ENCODE results near the gene TMEM175. TPM values are rescaled to one million over a fixed set of nuclear protein-coding genes. Genes with fewer than 3 reads are reported as not detected.
A peak's percentile ranks its signal among the peaks of the same experiment; 100 is the strongest.

TMEM175 gene
- polyA plus RNA-seq, 1 of the 3 experiments (the other 2 are of a cell fraction): 54.2 TPM

DNA sequence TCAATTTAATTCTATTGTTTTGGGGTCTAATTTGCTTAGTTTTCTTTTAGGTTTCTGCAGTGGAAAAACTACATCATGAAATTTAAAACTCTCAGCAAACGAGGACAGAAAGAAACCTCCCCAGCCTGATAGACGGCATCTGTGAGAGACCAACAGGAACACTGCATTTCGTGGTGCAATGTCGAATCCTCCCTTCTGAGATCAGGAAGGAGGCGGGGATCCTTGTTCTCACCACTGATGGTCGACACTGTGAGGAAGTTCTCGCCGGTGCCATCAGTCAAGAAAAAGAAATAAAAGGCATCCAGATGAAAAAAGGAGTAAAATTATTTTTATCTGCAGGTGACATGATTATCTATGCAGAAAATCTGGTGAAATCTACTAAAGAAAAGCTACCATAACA is 16.7 kb upstream of the TMEM175 start:
- ChIA-PET POLR2A (no interaction called here), CTCF (no interaction called here)
- DNase-seq: no peak
- Histone ChIP-seq H3K79me2 (ENCODE audit: insufficient read depth) (peaks cover 62% of the 10 kb centered on the region), H3K27me3 (ENCODE audit: insufficient read depth) (no peaks in the 10 kb centered on the region), H3K4me2 (no peak overlapping the region), H3F3A (replicated peaks; ENCODE audit: insufficient read depth) (no peaks in the 10 kb centered on the region), H3K4me1 (ENCODE audit: control insufficient read depth in 1 of 2, insufficient read depth in 2 of 2, low read depth in 1 of 2, low read length in 1 of 2) (no peaks in the 10 kb centered on the region), H3K4me3 (ENCODE audit: low read depth in 2 of 2, low read length in 1 of 2) (no peak overlapping the region), H3K27ac (ENCODE audit: low read depth in 2 of 2, low read length in 1 of 2) (no peak overlapping the region), H3K9ac (no peak overlapping the region), H3K9me3 (no peaks in the 10 kb centered on the region), H2AFZ (ENCODE audit: low read depth) (no peak overlapping the region), H4K20me1 (ENCODE audit: insufficient read depth) (peaks cover 40% of the 10 kb centered on the region), H3K36me3 (replicated peaks in 1 of 2; ENCODE audit: control insufficient read depth in 1 of 2, insufficient read depth in 2 of 2, low read length in 1 of 2) (peaks cover 0 to 25% of the 10 kb centered on the region in 2 experiments), H3K9me2 (no peaks in the 10 kb centered on the region)
- no peak for TF ChIP-seq CHD2 (IDR thresholded peaks at IDR 0.05; ENCODE audit: low read length, partially characterized antibody)
- TF ChIP-seq, protein P1, sequence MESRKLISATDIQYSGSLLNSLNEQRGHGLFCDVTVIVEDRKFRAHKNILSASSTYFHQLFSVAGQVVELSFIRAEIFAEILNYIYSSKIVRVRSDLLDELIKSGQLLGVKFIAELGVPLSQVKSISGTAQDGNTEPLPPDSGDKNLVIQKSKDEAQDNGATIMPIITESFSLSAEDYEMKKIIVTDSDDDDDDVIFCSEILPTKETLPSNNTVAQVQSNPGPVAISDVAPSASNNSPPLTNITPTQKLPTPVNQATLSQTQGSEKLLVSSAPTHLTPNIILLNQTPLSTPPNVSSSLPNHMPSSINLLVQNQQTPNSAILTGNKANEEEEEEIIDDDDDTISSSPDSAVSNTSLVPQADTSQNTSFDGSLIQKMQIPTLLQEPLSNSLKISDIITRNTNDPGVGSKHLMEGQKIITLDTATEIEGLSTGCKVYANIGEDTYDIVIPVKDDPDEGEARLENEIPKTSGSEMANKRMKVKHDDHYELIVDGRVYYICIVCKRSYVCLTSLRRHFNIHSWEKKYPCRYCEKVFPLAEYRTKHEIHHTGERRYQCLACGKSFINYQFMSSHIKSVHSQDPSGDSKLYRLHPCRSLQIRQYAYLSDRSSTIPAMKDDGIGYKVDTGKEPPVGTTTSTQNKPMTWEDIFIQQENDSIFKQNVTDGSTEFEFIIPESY (IDR thresholded peaks at IDR 0.05; ENCODE audit: borderline replicate concordance, low read depth): no peak
- WGBS (ENCODE audit: low lambda C conversion rate): 89% methylated on average over 8 of the region's 8 CpGs

DNA sequence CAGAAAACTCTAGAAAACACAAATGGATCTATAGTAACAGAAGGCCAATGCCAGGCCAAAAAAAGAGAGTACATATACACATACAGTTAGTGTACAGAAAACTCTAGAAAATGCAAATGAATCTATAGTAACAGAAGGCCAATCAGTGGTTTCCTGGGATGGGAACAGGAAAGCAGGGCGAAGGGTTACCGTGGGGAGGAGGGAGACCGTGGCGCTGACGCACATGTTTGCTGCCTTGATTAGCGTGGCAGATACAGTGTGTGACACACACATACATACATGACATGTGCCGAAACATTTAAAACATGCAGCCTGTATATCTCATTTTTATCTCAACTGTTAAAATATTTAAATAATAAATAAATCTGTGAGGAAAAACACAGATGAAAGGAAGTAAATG is 14.8 kb upstream of the TMEM175 start:
- H3K9me3 ChIP-seq: no peaks in the 10 kb centered on the region
- H3K79me2 ChIP-seq (ENCODE audit: insufficient read depth): peaks cover 80% of the 10 kb centered on the region
- ChIA-PET CTCF (no interaction called here), POLR2A (no interaction called here)
- no peaks in the 10 kb centered on the region for H3K4me1 ChIP-seq (ENCODE audit: control insufficient read depth in 1 of 2, insufficient read depth in 2 of 2, low read depth in 1 of 2, low read length in 1 of 2)
- no peaks in the 10 kb centered on the region for H3K9me2 ChIP-seq
- H3K36me3 ChIP-seq (replicated peaks in 1 of 2; ENCODE audit: control insufficient read depth in 1 of 2, insufficient read depth in 2 of 2, low read length in 1 of 2): peaks cover 0 to 8% of the 10 kb centered on the region in 2 experiments
- H4K20me1 ChIP-seq (ENCODE audit: insufficient read depth): peaks cover 49% of the 10 kb centered on the region
- 97% methylated on average over 7 of the region's 7 CpGs for WGBS (ENCODE audit: low lambda C conversion rate)
- DNase-seq: peak; percentile 11
- H3K4me3 ChIP-seq (ENCODE audit: low read depth in 2 of 2, low read length in 1 of 2): no peak overlapping the region
- TF ChIP-seq RAD21 (IDR thresholded peaks at IDR 0.05; ENCODE audit: low read length) (no peak), TEAD4 (IDR thresholded peaks at IDR 0.05; ENCODE audit: borderline replicate concordance, insufficient read depth) (no peak), RXRA (IDR thresholded peaks at IDR 0.05; ENCODE audit: borderline replicate concordance, low read depth) (no peak), MXI1 (IDR thresholded peaks at IDR 0.05; ENCODE audit: low read depth, low read length) (no peak), RCOR1 (IDR thresholded peaks at IDR 0.05; ENCODE audit: low read length) (no peak), SIN3A (IDR thresholded peaks at IDR 0.05; ENCODE audit: borderline replicate concordance, low read depth, low read length) (no peak)
- TF ChIP-seq, protein P2, sequence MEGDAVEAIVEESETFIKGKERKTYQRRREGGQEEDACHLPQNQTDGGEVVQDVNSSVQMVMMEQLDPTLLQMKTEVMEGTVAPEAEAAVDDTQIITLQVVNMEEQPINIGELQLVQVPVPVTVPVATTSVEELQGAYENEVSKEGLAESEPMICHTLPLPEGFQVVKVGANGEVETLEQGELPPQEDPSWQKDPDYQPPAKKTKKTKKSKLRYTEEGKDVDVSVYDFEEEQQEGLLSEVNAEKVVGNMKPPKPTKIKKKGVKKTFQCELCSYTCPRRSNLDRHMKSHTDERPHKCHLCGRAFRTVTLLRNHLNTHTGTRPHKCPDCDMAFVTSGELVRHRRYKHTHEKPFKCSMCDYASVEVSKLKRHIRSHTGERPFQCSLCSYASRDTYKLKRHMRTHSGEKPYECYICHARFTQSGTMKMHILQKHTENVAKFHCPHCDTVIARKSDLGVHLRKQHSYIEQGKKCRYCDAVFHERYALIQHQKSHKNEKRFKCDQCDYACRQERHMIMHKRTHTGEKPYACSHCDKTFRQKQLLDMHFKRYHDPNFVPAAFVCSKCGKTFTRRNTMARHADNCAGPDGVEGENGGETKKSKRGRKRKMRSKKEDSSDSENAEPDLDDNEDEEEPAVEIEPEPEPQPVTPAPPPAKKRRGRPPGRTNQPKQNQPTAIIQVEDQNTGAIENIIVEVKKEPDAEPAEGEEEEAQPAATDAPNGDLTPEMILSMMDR (IDR thresholded peaks at IDR 0.05): no peak
- TF ChIP-seq, protein P3, sequence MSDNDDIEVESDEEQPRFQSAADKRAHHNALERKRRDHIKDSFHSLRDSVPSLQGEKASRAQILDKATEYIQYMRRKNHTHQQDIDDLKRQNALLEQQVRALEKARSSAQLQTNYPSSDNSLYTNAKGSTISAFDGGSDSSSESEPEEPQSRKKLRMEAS (IDR thresholded peaks at IDR 0.05; ENCODE audit: low read depth): no peak
- H3K4me2 ChIP-seq: no peak overlapping the region
- no peak overlapping the region for H2AFZ ChIP-seq (ENCODE audit: low read depth)
- no peak overlapping the region for H3K9ac ChIP-seq
- no peak overlapping the region for H3K27ac ChIP-seq (ENCODE audit: low read depth in 2 of 2, low read length in 1 of 2)
- H3F3A ChIP-seq (replicated peaks; ENCODE audit: insufficient read depth): no peaks in the 10 kb centered on the region
- no peaks in the 10 kb centered on the region for H3K27me3 ChIP-seq (ENCODE audit: insufficient read depth)

Data from SK-N-SH (cell line).